Measurements from ENCODE around the gene POTEC.
"Not testable (repeated sequence)": the region's sequence is repeated elsewhere in the genome, so short reads cannot be mapped to it uniquely, and the experiment has no call there.

POTEC gene

GRCh38 chr18:14479076-14479475 is 64.3 kb downstream of the POTEC start:
- WGBS (ENCODE audit: insufficient coverage, insufficient read length): no CpG with 5 or more reads among the region's 18 CpGs
- H3K36me3 ChIP-seq (ENCODE audit: control insufficient read depth, insufficient read depth, low read length); H3K27ac ChIP-seq (ENCODE audit: low read length); H3K9me3 ChIP-seq (ENCODE audit: control insufficient read depth, insufficient read depth, low read length); H3K4me1 ChIP-seq (ENCODE audit: control insufficient read depth, insufficient read depth, low read length); DNase-seq (ENCODE audit: low read depth, low spot score); H3K27me3 ChIP-seq (ENCODE audit: control insufficient read depth, insufficient read depth, low read length); H3K4me3 ChIP-seq (ENCODE audit: low read length): not testable (repeated sequence)

DNA sequence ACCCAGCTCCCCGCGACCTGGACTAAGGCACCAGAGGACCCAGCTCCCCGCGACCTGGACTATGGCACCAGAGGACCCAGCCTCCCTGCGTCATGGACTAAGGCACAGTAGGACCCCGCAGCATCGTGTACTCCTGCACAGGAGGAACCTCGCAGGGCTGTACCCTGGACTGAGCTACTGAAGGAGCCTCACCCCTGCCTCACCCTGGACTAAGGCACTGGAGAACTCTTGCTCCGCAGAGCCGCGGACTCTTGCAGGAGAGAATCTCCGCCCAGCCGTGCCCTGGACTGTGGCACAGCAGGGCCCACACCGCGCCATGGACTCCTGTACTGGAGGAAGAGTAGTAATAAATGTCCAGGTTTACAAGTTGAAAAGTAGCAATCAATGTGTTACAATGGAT is 67.9 kb downstream of the POTEC start:
- H3K4me1 ChIP-seq (ENCODE audit: control insufficient read depth, insufficient read depth, low read length); H3K27me3 ChIP-seq (ENCODE audit: control insufficient read depth, insufficient read depth, low read length); DNase-seq (ENCODE audit: low read depth, low spot score); H3K27ac ChIP-seq (ENCODE audit: low read length); H3K9me3 ChIP-seq (ENCODE audit: control insufficient read depth, insufficient read depth, low read length); H3K4me3 ChIP-seq (ENCODE audit: low read length); H3K36me3 ChIP-seq (ENCODE audit: control insufficient read depth, insufficient read depth, low read length): not testable (repeated sequence)
- no CpG with 5 or more reads among the region's 15 CpGs for WGBS (ENCODE audit: insufficient coverage, insufficient read length)

DNA sequence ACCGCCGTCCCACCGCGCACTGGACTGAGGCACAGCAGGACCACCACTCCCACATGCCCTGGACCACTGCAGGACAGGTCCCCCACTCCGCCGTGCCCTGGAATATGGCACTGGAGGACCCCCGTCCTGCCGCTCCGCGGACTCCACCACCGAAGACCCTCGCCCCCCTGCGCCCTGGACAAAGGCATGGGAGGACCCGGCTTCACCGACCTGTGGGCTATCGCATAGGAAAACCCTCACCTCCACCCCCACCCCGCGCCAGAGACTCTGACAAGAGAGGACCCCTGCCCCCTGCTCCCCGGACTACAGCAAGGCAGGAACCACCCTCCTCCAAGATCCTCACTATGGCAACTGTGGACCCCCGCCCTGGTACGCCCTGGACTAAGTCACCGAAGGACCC is 68.6 kb downstream of the POTEC start:
- not testable (repeated sequence) for H3K9me3 ChIP-seq (ENCODE audit: control insufficient read depth, insufficient read depth, low read length); H3K27ac ChIP-seq (ENCODE audit: low read length); H3K4me3 ChIP-seq (ENCODE audit: low read length); DNase-seq (ENCODE audit: low read depth, low spot score); H3K36me3 ChIP-seq (ENCODE audit: control insufficient read depth, insufficient read depth, low read length); H3K27me3 ChIP-seq (ENCODE audit: control insufficient read depth, insufficient read depth, low read length); H3K4me1 ChIP-seq (ENCODE audit: control insufficient read depth, insufficient read depth, low read length)
- no CpG with 5 or more reads among the region's 22 CpGs for WGBS (ENCODE audit: insufficient coverage, insufficient read length)

DNA sequence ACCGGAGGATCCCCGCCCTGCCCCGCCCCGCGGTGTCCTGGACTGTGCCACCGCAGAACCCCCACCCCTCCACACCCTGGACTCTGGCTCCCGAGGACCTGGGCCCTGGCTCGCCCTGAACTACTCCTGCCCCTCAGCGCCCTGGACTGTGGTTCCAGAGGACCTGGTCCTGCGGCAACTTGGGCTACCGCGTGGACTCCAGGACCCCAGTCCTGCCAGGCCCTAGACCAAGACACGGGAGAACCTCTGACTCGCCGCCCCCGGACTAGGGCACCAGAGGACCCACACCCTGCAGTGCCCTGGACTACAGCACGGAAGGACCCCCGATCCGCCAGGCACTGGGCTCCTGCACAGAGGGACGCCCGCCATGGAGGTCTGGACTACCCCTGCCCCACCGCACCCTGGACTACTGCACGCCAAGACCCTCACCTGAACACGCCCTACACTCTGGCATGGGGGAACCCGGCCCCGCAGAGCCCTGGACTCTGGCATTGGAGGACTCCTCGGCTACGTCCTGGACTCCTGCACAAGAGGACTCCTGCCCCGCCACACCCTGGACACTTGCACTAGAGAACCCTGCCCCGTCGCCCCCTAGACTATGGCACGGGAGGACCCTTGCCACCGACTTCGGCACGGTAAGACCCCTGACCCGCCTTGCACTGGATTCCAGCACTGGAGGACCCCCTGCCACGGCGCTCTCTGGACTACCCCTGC is 69.2 kb downstream of the POTEC start:
- whole genome bisulfite sequencing (ENCODE audit: insufficient coverage, insufficient read length): no CpG with 5 or more reads among the region's 38 CpGs
- not testable (repeated sequence) for H3K4me1 ChIP-seq (ENCODE audit: control insufficient read depth, insufficient read depth, low read length); H3K4me3 ChIP-seq (ENCODE audit: low read length)

DNA sequence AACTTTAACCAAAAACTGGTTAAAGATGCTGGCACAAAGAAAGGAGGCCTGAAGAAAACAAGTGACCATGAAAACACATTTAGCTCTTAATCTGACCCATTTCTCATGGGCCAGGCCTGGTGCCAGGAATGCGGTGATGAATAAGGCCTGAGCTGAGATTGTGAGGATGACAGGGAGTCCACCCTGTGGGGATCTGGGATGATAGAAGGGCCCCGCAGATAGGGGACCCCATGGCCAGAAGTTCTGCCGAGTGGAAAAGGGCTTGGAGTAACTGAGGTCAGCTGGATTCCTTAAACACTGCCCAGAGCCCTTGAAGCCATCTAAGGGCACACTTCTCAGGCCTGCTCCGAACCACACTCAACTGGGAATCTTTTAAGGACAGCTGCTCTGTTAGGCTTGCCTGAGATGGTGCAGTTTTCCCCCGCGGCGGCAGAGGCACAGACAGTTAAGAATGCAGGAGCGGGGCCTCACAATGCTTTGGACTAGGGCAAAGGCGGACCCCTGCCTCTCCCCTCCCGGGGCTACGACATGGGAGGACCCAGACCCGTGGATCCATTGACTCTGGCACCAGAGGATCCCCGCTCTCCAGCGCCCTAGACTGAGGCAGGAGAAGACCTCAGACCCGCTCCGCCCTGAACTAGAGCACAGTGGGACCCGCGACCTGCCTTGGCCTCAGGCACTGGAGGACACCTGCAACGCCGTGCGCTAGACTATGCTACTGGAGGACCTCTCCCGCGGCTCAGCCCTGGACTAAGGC is 70.0 kb downstream of the POTEC start:
- H3K27ac ChIP-seq (ENCODE audit: low read length); H3K4me1 ChIP-seq (ENCODE audit: control insufficient read depth, insufficient read depth, low read length); H3K27me3 ChIP-seq (ENCODE audit: control insufficient read depth, insufficient read depth, low read length); H3K36me3 ChIP-seq (ENCODE audit: control insufficient read depth, insufficient read depth, low read length); H3K9me3 ChIP-seq (ENCODE audit: control insufficient read depth, insufficient read depth, low read length); DNase-seq (ENCODE audit: low read depth, low spot score); H3K4me3 ChIP-seq (ENCODE audit: low read length): not testable (repeated sequence)
- no CpG with 5 or more reads among the region's 23 CpGs for WGBS (ENCODE audit: insufficient coverage, insufficient read length)

More for the DNA sequence above, 69.2 kb downstream of the POTEC start:
- H3K36me3 ChIP-seq (ENCODE audit: control insufficient read depth, insufficient read depth, low read length); H3K9me3 ChIP-seq (ENCODE audit: control insufficient read depth, insufficient read depth, low read length); DNase-seq (ENCODE audit: low read depth, low spot score); H3K27me3 ChIP-seq (ENCODE audit: control insufficient read depth, insufficient read depth, low read length); H3K27ac ChIP-seq (ENCODE audit: low read length): not testable (repeated sequence)

GRCh38 chr18:14471286-14471685 is 72.1 kb downstream of the POTEC start:
- not testable (repeated sequence) for DNase-seq (ENCODE audit: low read depth, low spot score); H3K36me3 ChIP-seq (ENCODE audit: control insufficient read depth, insufficient read depth, low read length); H3K27me3 ChIP-seq (ENCODE audit: control insufficient read depth, insufficient read depth, low read length); H3K4me1 ChIP-seq (ENCODE audit: control insufficient read depth, insufficient read depth, low read length); H3K27ac ChIP-seq (ENCODE audit: low read length); H3K9me3 ChIP-seq (ENCODE audit: control insufficient read depth, insufficient read depth, low read length); H3K4me3 ChIP-seq (ENCODE audit: low read length)
- no CpG with 5 or more reads among the region's 3 CpGs for WGBS (ENCODE audit: insufficient coverage, insufficient read length)

DNA sequence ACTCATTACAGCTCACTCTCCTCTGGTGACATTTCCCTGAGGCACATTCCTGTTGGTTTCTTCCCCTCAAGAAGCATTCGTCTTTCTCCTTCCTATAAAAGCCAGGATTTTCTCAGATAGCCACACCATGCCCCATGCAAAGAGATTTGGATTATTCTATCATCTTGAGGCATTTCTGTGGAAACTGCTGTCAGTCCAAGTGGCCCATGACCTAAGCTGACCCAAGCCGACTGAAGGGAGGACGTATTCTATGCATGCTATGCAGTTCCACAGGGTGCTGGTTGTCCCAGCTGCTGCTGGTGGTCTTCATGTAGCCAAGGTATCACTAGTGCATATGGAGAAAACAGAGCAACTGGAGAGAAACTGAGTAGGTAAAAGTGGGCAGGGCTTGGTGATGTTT is 73.0 kb downstream of the POTEC start:
- H3K4me3 ChIP-seq (ENCODE audit: low read length); DNase-seq (ENCODE audit: low read depth, low spot score); H3K36me3 ChIP-seq (ENCODE audit: control insufficient read depth, insufficient read depth, low read length); H3K27me3 ChIP-seq (ENCODE audit: control insufficient read depth, insufficient read depth, low read length); H3K27ac ChIP-seq (ENCODE audit: low read length); H3K9me3 ChIP-seq (ENCODE audit: control insufficient read depth, insufficient read depth, low read length); H3K4me1 ChIP-seq (ENCODE audit: control insufficient read depth, insufficient read depth, low read length): not testable (repeated sequence)
- no CpG with 5 or more reads among the region's 3 CpGs for WGBS (ENCODE audit: insufficient coverage, insufficient read length)

- DNase-seq (ENCODE audit: low read depth, low spot score); H3K36me3 ChIP-seq (ENCODE audit: control insufficient read depth, insufficient read depth, low read length); H3K9me3 ChIP-seq (ENCODE audit: control insufficient read depth, insufficient read depth, low read length); H3K4me3 ChIP-seq (ENCODE audit: low read length); H3K4me1 ChIP-seq (ENCODE audit: control insufficient read depth, insufficient read depth, low read length); H3K27ac ChIP-seq (ENCODE audit: low read length); H3K27me3 ChIP-seq (ENCODE audit: control insufficient read depth, insufficient read depth, low read length): not testable (repeated sequence)
Measured at GRCh38 chr18:14470046-14470445, 73.4 kb downstream of the POTEC start.

DNA sequence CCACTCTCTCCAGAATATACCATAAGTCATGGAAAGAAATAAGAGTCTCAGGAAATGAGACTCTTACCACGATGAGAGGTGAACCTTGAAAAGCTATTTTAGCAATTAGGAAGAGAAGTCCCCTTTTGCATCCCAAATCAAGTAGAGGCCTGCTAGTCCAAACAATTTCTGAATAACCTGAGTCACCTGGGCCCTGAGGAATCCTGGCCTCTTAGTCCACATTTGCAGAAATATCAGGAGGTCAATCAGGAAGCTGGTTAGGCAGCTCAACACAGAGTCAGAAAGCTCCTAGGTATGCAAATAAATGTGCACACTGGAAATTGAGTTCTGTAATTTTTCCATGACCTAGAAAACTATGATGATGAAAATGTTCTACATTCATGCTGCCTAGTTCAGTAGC is 77.4 kb downstream of the POTEC start:
- no CpG with 5 or more reads among the region's 1 CpG for WGBS (ENCODE audit: insufficient coverage, insufficient read length)
- not testable (repeated sequence) for H3K4me3 ChIP-seq (ENCODE audit: low read length); H3K36me3 ChIP-seq (ENCODE audit: control insufficient read depth, insufficient read depth, low read length); DNase-seq (ENCODE audit: low read depth, low spot score); H3K27ac ChIP-seq (ENCODE audit: low read length); H3K27me3 ChIP-seq (ENCODE audit: control insufficient read depth, insufficient read depth, low read length); H3K9me3 ChIP-seq (ENCODE audit: control insufficient read depth, insufficient read depth, low read length); H3K4me1 ChIP-seq (ENCODE audit: control insufficient read depth, insufficient read depth, low read length)
